Astrocyte of the cerebellum (primary cell): ENCODE data around the gene IGLL1.

Source experiments
- DNase-seq: peaks from one replicate; pipeline ENCODE4 v3.0.0-alpha.2; 2011; ENCODE audit warnings: low read depth
- H3K4me3 ChIP-seq: 2 replicates; pipeline ENCODE4 v1.5.1; 2011; ENCODE audit warnings: mild to moderate bottlenecking, low read depth, low read length, moderate library complexity
- in situ Hi-C: cut with HindIII; loops from 2 replicates; pipeline ENCODE4 v1.10.0; 2017; ENCODE audit warnings: low sequenced_read_pairs
- TF ChIP-seq, protein P1 (sequence below): IDR thresholded peaks from 2 replicates; pipeline ENCODE4 v1.5.1; 2012; ENCODE audit warnings: low read length, low read depth, moderate library complexity, mild to moderate bottlenecking; ENCODE audit errors: missing control alignments

The IGLL1 gene

DNA sequence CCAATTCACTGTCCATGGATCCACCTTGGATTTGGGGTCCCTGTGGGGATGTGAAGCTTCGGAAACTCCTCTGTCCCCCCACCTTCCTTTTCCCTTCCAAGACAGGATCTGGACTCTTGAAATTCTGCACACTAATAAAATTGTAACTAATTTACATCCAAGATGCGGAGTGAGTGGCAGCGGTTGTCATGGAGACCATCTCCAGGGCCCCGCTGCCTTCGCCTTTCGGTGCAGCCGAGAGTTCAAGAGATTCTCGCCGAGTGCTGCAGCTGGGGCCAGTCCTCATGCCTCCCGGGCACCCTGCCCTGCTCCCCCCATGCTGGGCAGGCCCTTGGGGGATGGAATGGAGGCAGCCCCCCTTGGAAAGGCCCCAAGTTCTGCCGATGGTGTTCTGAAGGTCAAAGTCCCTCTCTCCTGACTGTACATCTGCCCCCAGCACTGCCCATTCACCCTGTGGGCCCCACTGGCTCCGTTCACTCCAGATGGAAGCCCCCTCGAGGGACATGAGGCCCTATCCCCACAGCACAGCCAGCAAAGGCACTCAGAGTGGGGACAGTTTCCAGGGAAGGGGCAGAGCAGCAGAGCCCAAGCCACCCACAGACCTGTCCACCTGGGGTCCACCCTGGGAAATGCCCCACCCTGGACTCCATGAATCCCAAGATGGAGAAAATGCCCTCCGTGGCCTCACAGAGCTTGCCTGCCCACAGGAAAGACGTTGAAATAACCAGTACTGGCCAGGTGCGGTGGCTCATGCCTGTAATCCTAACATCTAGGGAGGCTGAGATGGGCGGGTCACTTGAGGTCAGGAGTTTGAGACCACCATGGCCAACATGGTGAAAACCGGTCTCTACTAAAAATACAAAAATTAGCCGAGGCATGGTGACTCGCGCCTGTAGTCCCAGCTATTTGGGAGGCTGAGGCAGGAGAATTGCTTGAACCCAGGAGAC is 25.9 kb downstream of the IGLL1 start:
- in situ Hi-C loops: no loop called here
- no peak for DNase-seq
- TF ChIP-seq, protein P1, sequence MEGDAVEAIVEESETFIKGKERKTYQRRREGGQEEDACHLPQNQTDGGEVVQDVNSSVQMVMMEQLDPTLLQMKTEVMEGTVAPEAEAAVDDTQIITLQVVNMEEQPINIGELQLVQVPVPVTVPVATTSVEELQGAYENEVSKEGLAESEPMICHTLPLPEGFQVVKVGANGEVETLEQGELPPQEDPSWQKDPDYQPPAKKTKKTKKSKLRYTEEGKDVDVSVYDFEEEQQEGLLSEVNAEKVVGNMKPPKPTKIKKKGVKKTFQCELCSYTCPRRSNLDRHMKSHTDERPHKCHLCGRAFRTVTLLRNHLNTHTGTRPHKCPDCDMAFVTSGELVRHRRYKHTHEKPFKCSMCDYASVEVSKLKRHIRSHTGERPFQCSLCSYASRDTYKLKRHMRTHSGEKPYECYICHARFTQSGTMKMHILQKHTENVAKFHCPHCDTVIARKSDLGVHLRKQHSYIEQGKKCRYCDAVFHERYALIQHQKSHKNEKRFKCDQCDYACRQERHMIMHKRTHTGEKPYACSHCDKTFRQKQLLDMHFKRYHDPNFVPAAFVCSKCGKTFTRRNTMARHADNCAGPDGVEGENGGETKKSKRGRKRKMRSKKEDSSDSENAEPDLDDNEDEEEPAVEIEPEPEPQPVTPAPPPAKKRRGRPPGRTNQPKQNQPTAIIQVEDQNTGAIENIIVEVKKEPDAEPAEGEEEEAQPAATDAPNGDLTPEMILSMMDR: no peak
- H3K4me3 ChIP-seq: no peak overlapping the region

- DNase-seq: no peak
These were observed 26.7 kb downstream of the IGLL1 start for GRCh38 chr22:23553438-23553837.

GRCh38 chr22:23552573-23552972 is 27.5 kb downstream of the IGLL1 start:
- in situ Hi-C loops: no loop called here
- no peak for DNase-seq
- TF ChIP-seq, protein P1: no peak

More at GRCh38 chr22:23553438-23553837, 26.7 kb downstream of the IGLL1 start:
- TF ChIP-seq, protein P1: no peak
- in situ Hi-C loops: no loop called here
- H3K4me3 ChIP-seq: no peak overlapping the region

DNA sequence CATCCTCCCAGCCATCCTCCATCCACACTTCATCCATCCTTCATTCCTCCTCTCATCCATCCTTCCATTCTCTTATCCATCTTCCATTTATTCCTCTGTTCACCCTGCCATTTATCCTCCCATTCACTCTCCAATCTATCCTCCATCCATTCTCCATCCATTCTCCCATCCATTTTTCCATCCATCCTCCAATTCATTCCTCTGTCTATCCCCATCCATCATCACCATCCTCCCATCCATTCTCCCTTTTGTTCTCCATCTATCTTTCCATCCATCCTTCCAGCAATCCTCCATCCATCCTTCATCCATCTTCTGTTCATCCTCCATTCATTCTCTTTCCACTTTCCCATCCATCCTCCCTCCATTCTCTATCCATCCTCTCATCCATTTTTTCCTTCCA is 28.7 kb downstream of the IGLL1 start:
- TF ChIP-seq, protein P1: no peak
- in situ Hi-C loops: no loop called here
- H3K4me3 ChIP-seq: no peak overlapping the region
- no peak for DNase-seq

More at GRCh38 chr22:23552573-23552972, 27.5 kb downstream of the IGLL1 start:
- H3K4me3 ChIP-seq: no peak overlapping the region

DNA sequence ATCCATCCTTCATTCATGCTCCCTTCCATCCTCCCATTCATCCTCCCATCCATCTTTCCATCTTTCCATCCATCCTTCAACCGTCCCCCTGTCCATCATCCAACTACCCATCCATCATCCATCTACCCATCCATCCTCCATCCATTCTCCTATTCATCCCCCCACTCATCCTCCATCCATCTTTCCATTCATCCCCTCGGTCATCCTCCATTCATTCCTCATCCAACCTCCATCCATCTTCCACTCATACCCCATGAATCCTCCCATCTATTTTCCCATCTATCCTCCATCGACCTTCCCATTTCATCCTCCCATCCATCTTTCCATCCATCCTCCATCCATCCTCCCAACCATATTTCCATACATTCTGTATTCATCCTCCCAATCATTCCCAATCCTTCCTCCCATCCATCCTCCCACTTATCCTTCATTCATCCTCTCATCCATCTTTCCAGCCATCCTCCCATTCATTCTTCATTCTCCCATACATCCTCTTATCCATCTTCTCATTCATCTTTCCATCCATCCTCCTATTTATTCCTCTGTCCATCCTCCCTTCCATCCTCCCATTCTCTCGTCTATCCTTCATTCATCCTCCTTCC is 29.9 kb downstream of the IGLL1 start:
- TF ChIP-seq, protein P1: no peak
- DNase-seq: no peak
- in situ Hi-C loops: no loop called here
- no peak overlapping the region for H3K4me3 ChIP-seq

- TF ChIP-seq, protein P1: no peak
- in situ Hi-C loops: no loop called here
- no peak for DNase-seq
- H3K4me3 ChIP-seq: no peak overlapping the region
These were observed 30.9 kb downstream of the IGLL1 start for GRCh38 chr22:23549198-23549595.
